Dedifferentiated amniotic fluid mesenchymal stem cell (primary cell): ENCODE results near the gene HIRA.

Experiments
- DNase-seq: peaks from one replicate; pipeline ENCODE4 v3.0.0-alpha.2; 2016; ENCODE audit errors: extremely low spot score

HIRA gene

GRCh38 chr22:19410941-19411689 lies 20.4 kb downstream of the HIRA start:
- no peak for DNase-seq

- DNase-seq, result no peak
These were observed 23.6 kb downstream of the HIRA start for GRCh38 chr22:19407649-19408606.

GRCh38 chr22:19406846-19407245 lies 24.7 kb downstream of the HIRA start:
- DNase-seq, result no peak

- no peak for DNase-seq
These were observed 25.2 kb downstream of the HIRA start for GRCh38 chr22:19406281-19406811.

GRCh38 chr22:19405652-19406051 lies 25.9 kb downstream of the HIRA start:
- DNase-seq, result no peak

GRCh38 chr22:19405133-19405532 lies 26.4 kb downstream of the HIRA start:
- no peak for DNase-seq

- DNase-seq, result no peak
These were observed 26.9 kb downstream of the HIRA start for GRCh38 chr22:19404676-19405075.

- no peak for DNase-seq
These were observed 28.8 kb downstream of the HIRA start for GRCh38 chr22:19402642-19403191.

- DNase-seq, result no peak
These were observed 30.1 kb downstream of the HIRA start for GRCh38 chr22:19401483-19401882.

- no peak for DNase-seq
These were observed 30.7 kb downstream of the HIRA start for GRCh38 chr22:19400881-19401280.

- DNase-seq, result no peak
These were observed 32.9 kb downstream of the HIRA start for GRCh38 chr22:19398652-19399051.

GRCh38 chr22:19398206-19398605 lies 33.3 kb downstream of the HIRA start:
- no peak for DNase-seq

GRCh38 chr22:19397734-19398104 lies 33.8 kb downstream of the HIRA start:
- DNase-seq, result no peak

- DNase-seq, result no peak
These were observed 34.4 kb downstream of the HIRA start for GRCh38 chr22:19396934-19397733.

GRCh38 chr22:19396561-19396933 lies 35.0 kb downstream of the HIRA start:
- DNase-seq, result no peak

GRCh38 chr22:19395276-19395675 lies 36.3 kb downstream of the HIRA start:
- DNase-seq, result no peak

GRCh38 chr22:19394274-19395050 lies 37.1 kb downstream of the HIRA start:
- DNase-seq, result no peak

GRCh38 chr22:19393704-19394103 lies 37.8 kb downstream of the HIRA start:
- no peak for DNase-seq

- DNase-seq, result no peak
These were observed 44.0 kb downstream of the HIRA start for GRCh38 chr22:19387575-19387974.

- no peak for DNase-seq
These were observed 44.5 kb downstream of the HIRA start for GRCh38 chr22:19387038-19387437.

GRCh38 chr22:19386248-19386647 lies 45.3 kb downstream of the HIRA start:
- no peak for DNase-seq
